Activated T-cell treated with anti-CD3 and anti-CD28 coated beads, Interleukin-2, amount 50 U/mL, for 4 hours (primary cell): ENCODE data around the gene RABGAP1L. TPM values are rescaled to one million over a fixed set of nuclear protein-coding genes. Genes with fewer than 3 reads are reported as not detected.

ENCODE experiments used
- ATAC-seq, 2 donors: fragments of 200-7000 bp; cut with Tn5 transposase; one replicate each; pipeline ENCODE4 v1.10.0; 2021
- DNase-seq: peaks from one replicate; pipeline ENCODE4 v3.0.0-alpha.2; 2020
- H3K27me3 Mint-ChIP-seq: one replicate; pipeline ENCODE4 v1.8.0; 2021; ENCODE audit warnings: low read depth, mixed read lengths
- H3K36me3 Mint-ChIP-seq: one replicate; pipeline ENCODE4 v1.8.0; 2022; ENCODE audit warnings: mixed read lengths; ENCODE audit not compliant: insufficient read depth
- H3K4me1 Mint-ChIP-seq: one replicate; pipeline ENCODE4 v1.8.0; 2021; ENCODE audit warnings: low read depth, mixed read lengths
- H3K4me3 Mint-ChIP-seq: one replicate; pipeline ENCODE4 v1.8.0; 2021; ENCODE audit warnings: mild to moderate bottlenecking, moderate library complexity, mixed read lengths
- H3K9me3 Mint-ChIP-seq: one replicate; pipeline ENCODE4 v1.8.0; 2021; ENCODE audit warnings: mixed read lengths
- total RNA-seq, 3 donors: library from RNA; stranded (reverse); gene quantifications; one replicate each; pipeline ENCODE4 v1.2.1, GENCODE V29; 2021

RABGAP1L gene
- total RNA-seq, 3 donors from 2014 or later = 16.9 to 23.2 (median 22.3) TPM

GRCh38 chr1:174939775-174940545 is 780.6 kb downstream of the RABGAP1L start:
- no peaks in the 10 kb centered on the region for H3K27me3 Mint-ChIP-seq
- ATAC-seq = no peak
- H3K4me1 Mint-ChIP-seq = peaks cover 8% of the 10 kb centered on the region
- H3K4me3 Mint-ChIP-seq = no peak overlapping the region
- DNase-seq = no peak
- no peaks in the 10 kb centered on the region for H3K9me3 Mint-ChIP-seq
- no peaks in the 10 kb centered on the region for H3K36me3 Mint-ChIP-seq

- ATAC-seq = no peak
- no peak for DNase-seq
- no peaks in the 10 kb centered on the region for H3K9me3 Mint-ChIP-seq
- H3K36me3 Mint-ChIP-seq = no peaks in the 10 kb centered on the region
- peaks cover 8% of the 10 kb centered on the region for H3K4me1 Mint-ChIP-seq
- H3K27me3 Mint-ChIP-seq = no peaks in the 10 kb centered on the region
- H3K4me3 Mint-ChIP-seq = no peak overlapping the region
These were observed 781.4 kb downstream of the RABGAP1L start for GRCh38 chr1:174940646-174941175.

DNA sequence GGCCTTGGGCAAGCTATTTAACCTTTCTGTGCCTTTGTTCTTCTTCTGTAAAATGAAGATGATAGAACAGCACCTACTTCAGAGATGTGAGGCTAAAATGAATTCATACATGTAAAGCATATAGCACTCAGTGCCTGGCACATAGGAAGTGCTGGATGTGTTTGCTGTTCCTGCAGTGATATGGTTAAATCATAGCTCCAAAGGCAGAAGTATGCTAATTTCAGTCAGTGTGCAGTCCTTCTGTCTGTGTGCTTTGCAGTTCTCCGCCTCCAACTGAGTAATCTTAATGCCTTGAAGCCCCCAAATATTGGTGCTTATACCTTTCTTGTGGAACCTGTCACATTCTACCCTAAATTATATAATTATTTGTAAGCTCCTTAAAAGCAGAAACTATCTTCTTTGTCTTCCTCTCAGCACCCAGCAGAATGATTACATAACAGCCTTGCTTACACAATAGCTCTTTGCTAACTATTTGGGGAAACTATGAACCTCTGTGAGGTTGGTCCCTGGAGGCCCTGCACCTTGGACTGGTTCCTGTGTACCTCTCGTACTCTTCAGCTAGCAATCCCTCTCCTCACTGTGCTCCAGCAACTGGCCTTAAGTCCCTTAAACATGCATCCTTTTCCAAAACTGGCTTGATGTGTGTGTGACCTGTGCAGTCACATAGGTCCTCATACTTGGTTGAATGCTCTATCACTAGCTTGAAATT is 783.4 kb downstream of the RABGAP1L start:
- Mint-ChIP-seq H3K4me1 (peaks cover 8% of the 10 kb centered on the region), H3K4me3 (no peak overlapping the region), H3K36me3 (no peaks in the 10 kb centered on the region), H3K9me3 (no peaks in the 10 kb centered on the region), H3K27me3 (no peaks in the 10 kb centered on the region)
- ATAC-seq (no peak), DNase-seq (no peak)

GRCh38 chr1:174946031-174946430 is 786.7 kb downstream of the RABGAP1L start:
- Mint-ChIP-seq H3K27me3 (no peaks in the 10 kb centered on the region), H3K4me1 (peaks cover 3% of the 10 kb centered on the region), H3K36me3 (peaks cover 2% of the 10 kb centered on the region), H3K4me3 (no peak overlapping the region), H3K9me3 (no peaks in the 10 kb centered on the region)
- ATAC-seq (no peak), DNase-seq (no peak)

GRCh38 chr1:174949061-174949460 is 789.7 kb downstream of the RABGAP1L start:
- Mint-ChIP-seq H3K27me3 (no peaks in the 10 kb centered on the region), H3K36me3 (peaks cover 2% of the 10 kb centered on the region), H3K4me3 (no peak overlapping the region), H3K9me3 (no peaks in the 10 kb centered on the region), H3K4me1 (peaks cover 11% of the 10 kb centered on the region)
- ATAC-seq (no peak), DNase-seq (no peak)

- Mint-ChIP-seq H3K36me3 (peaks cover 2% of the 10 kb centered on the region), H3K4me3 (no peak overlapping the region), H3K9me3 (no peaks in the 10 kb centered on the region), H3K4me1 (peaks cover 16% of the 10 kb centered on the region), H3K27me3 (no peaks in the 10 kb centered on the region)
- ATAC-seq (no peak), DNase-seq (no peak)
These were observed 790.3 kb downstream of the RABGAP1L start for GRCh38 chr1:174949645-174950044.

DNA sequence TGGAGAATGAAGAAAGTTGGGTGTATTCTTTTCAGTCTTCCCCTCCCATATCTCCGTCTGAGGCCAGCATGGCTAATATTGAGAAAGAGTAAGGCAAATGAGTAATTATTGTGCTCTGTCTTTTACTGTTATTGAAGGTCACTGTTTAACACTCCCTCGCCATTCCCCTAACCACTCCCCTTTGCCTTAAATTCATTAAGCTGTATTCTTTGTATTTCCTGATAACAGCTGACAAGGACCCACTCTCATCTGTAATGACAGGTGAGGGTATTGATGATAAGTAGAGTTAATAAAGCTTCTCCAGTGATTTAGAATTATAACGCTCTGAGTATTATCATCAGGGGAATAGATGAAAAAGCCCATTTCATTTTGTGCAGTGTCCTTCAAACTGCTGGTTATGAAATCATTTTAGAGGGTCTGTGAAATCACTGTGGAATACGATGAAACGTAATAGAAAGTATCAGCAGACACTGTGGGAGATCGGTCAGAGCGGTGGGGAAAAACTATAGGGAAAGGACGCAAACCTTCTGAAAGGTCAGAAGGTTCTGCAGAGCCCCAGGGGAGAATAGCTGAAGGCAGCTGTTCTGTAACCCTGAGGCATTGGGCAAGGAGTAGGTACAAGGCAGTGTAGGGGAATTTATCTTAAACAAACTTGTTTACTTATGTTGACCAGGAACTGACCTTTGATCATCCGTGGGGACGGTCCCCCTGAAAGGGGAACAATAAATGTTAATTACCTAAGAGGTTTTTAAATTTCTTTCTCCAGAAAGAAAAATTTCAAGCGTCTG is 794.2 kb downstream of the RABGAP1L start:
- ATAC-seq (no peak), DNase-seq (no peak)
- peaks cover 36% of the 10 kb centered on the region for H3K4me1 Mint-ChIP-seq
- H3K9me3 Mint-ChIP-seq = no peaks in the 10 kb centered on the region
- no peak overlapping the region for H3K4me3 Mint-ChIP-seq
- no peaks in the 10 kb centered on the region for H3K27me3 Mint-ChIP-seq
- H3K36me3 Mint-ChIP-seq = peaks cover 4% of the 10 kb centered on the region

DNA sequence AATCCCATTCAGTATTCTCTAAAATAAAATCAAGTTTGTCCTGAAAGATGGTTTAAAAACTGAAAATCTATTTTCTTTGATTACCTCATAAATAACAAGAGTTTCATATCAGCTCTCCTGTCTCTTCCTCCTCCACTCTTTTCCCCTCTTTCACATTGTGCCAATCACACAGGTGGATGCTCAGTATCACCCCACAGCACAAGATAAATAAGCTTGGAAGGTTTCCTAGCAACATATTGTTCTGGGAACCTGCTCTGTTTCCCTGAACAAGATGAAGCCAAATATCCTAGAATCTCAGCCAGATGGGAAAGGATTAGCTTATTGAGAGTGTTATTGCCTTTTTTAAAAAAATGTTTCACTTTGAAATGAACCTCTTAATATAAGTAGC is 794.7 kb downstream of the RABGAP1L start:
- Mint-ChIP-seq H3K27me3 (no peaks in the 10 kb centered on the region), H3K4me3 (no peak overlapping the region), H3K4me1 (peaks cover 40% of the 10 kb centered on the region), H3K36me3 (peaks cover 5% of the 10 kb centered on the region), H3K9me3 (no peaks in the 10 kb centered on the region)
- ATAC-seq = no peak
- no peak for DNase-seq

DNA sequence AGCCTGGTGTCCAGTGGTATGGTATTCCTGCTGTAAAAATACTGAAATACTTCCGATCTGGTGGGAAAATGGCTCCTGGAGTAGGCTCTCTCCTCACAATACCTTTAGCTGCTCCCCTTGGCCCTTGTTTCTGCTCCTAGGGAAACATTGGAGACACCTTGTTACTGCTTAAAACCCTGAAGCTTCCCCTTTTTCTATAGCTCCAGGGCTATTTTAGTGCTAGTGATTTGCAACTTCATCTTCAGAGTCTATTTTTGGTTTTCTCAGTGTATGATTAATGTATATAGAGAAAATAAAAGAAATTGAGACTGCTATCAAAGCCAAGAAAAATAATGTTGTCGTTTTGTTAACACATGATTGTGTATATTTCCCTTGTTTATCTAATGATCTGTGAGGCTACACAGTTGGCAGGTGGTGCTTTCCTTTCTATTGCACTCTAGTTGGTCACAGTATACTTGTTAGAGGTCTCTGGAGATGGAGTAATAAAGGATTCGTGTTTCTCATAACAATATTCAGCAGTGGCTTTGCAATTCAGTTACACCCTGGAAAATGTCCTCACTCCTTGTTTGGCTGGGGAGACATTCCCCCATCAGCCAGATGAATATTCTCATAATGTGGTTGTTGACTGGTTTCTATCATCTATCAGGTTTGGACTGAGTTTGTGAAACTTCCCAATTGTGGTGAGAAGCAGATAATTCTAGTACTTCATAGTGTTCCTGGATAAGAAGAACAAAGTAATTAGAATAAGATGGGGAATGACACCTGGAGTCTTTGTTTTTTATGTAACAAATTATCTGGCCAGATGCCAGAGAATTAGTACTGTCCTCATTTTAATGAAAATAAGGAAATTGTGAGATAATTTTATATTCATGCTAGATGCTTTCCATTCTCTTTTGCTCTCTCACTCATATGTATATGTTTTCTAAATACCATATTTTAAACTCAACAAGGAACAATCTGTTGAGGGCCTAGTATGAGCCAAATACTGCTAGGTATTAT is 795.6 kb downstream of the RABGAP1L start:
- H3K9me3 Mint-ChIP-seq = no peaks in the 10 kb centered on the region
- peaks cover 5% of the 10 kb centered on the region for H3K36me3 Mint-ChIP-seq
- no peak overlapping the region for H3K4me3 Mint-ChIP-seq
- no peak for DNase-seq
- no peak for ATAC-seq
- H3K27me3 Mint-ChIP-seq = no peaks in the 10 kb centered on the region
- peaks cover 38% of the 10 kb centered on the region for H3K4me1 Mint-ChIP-seq

- Mint-ChIP-seq H3K36me3 (peaks cover 5% of the 10 kb centered on the region), H3K27me3 (no peaks in the 10 kb centered on the region), H3K4me3 (no peak overlapping the region), H3K9me3 (no peaks in the 10 kb centered on the region), H3K4me1 (peaks cover 39% of the 10 kb centered on the region)
- ATAC-seq (no peak), DNase-seq (no peak)
These were observed 796.8 kb downstream of the RABGAP1L start for GRCh38 chr1:174956086-174956485.

- H3K36me3 Mint-ChIP-seq = peaks cover 5% of the 10 kb centered on the region
- H3K4me3 Mint-ChIP-seq = no peak overlapping the region
- H3K9me3 Mint-ChIP-seq = no peaks in the 10 kb centered on the region
- ATAC-seq = no peak
- H3K4me1 Mint-ChIP-seq = peaks cover 39% of the 10 kb centered on the region
- no peak for DNase-seq
- no peaks in the 10 kb centered on the region for H3K27me3 Mint-ChIP-seq
These were observed 797.7 kb downstream of the RABGAP1L start for GRCh38 chr1:174956976-174957375.

- H3K36me3 Mint-ChIP-seq = peaks cover 5% of the 10 kb centered on the region
- no peak overlapping the region for H3K4me3 Mint-ChIP-seq
- no peaks in the 10 kb centered on the region for H3K27me3 Mint-ChIP-seq
- DNase-seq (no peak), ATAC-seq (peak; percentile 58 to 59)
- peaks cover 39% of the 10 kb centered on the region for H3K4me1 Mint-ChIP-seq
- no peaks in the 10 kb centered on the region for H3K9me3 Mint-ChIP-seq
These were observed 798.5 kb downstream of the RABGAP1L start for GRCh38 chr1:174957829-174958228.

DNA sequence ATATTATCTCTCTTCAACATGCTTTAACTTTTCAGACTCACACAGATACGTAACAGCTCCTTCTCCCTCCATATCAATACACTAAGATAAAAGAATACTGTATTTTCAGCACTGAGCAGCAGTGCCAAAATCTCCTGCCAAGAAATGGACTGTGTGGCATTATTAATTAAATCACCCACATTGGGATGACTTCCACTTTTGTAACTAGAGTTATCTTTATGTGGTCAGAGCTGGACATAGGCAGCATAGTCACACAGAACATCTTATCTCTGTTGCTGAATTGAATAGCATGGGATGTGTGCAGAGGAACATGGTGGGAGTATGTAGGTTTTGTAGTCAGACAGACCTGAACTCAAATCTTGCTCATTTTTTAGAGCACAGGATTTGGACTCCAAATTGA is 799.1 kb downstream of the RABGAP1L start:
- Mint-ChIP-seq H3K36me3 (peaks cover 5% of the 10 kb centered on the region), H3K4me3 (no peak overlapping the region)

More for the DNA sequence above, 799.1 kb downstream of the RABGAP1L start:
- no peaks in the 10 kb centered on the region for H3K9me3 Mint-ChIP-seq
- no peak for ATAC-seq
- H3K27me3 Mint-ChIP-seq = no peaks in the 10 kb centered on the region
- no peak for DNase-seq
- H3K4me1 Mint-ChIP-seq = peaks cover 41% of the 10 kb centered on the region
